GM06990 (cell line): Measurements from ENCODE around the gene PRSS2.

Source experiments
- DNase-seq: peaks from one replicate; pipeline ENCODE4 v3.0.0-alpha.2; 2011; ENCODE audit not compliant: insufficient read length; ENCODE audit errors: extremely low read depth
- H3K27me3 ChIP-seq: replicated peaks from 2 replicates; pipeline ENCODE4 v1.6.0; 2011; ENCODE audit warnings: low read length; ENCODE audit not compliant: control insufficient read depth, insufficient read depth
- H3K36me3 ChIP-seq: 2 replicates; pipeline ENCODE4 v1.5.1; 2011; ENCODE audit warnings: low read length; ENCODE audit not compliant: control insufficient read depth, insufficient read depth
- H3K4me3 ChIP-seq: replicated peaks from 2 replicates; pipeline ENCODE4 v1.5.1; 2011; ENCODE audit warnings: low read depth, mild to moderate bottlenecking, control low read depth, low read length
- TF ChIP-seq, protein P1 (sequence below): IDR thresholded peaks from 2 replicates; pipeline ENCODE4 v1.5.1; 2011; ENCODE audit warnings: low read length, control low read depth, mild to moderate bottlenecking, inconsistent platforms; ENCODE audit not compliant: insufficient read depth, poor library complexity, severe bottlenecking

The PRSS2 gene

DNA sequence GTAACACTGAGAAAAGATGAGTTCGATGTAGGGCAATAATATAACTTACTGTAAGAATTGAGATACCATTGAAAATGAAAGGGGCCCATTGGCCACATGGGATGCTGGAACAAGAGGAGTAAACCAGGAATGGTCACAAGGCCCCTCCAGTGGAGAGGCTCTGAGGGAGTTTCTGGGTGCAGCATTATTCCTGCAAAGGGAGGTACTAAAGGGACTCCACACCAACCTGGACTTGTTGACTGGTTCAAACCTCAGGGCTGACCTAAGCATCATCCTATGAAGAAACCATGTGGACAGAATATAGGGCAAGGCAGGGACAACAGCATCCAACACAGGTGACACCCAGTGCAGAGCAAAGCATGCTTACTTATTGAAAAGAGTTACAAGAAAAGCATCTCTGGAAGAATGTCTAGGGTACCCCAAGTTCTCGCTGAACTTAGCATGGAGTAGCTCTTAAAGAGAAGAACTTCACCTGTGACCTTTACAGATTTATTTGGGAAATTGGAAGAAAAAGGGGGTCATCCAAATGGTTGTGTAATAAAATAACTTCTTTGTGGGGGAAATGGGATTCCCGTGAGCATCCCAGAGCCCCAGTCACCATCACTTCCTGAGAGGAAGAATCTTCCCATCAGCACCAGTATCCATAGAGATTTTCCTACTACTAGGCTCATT lies 34.7 kb downstream of the PRSS2 start:
- Histone ChIP-seq H3K4me3 (no peak overlapping the region), H3K36me3 (peaks cover 4% of the 10 kb centered on the region), H3K27me3 (no peaks in the 10 kb centered on the region)
- TF ChIP-seq, protein P1, sequence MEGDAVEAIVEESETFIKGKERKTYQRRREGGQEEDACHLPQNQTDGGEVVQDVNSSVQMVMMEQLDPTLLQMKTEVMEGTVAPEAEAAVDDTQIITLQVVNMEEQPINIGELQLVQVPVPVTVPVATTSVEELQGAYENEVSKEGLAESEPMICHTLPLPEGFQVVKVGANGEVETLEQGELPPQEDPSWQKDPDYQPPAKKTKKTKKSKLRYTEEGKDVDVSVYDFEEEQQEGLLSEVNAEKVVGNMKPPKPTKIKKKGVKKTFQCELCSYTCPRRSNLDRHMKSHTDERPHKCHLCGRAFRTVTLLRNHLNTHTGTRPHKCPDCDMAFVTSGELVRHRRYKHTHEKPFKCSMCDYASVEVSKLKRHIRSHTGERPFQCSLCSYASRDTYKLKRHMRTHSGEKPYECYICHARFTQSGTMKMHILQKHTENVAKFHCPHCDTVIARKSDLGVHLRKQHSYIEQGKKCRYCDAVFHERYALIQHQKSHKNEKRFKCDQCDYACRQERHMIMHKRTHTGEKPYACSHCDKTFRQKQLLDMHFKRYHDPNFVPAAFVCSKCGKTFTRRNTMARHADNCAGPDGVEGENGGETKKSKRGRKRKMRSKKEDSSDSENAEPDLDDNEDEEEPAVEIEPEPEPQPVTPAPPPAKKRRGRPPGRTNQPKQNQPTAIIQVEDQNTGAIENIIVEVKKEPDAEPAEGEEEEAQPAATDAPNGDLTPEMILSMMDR, result no peak
- DNase-seq, result no peak

DNA sequence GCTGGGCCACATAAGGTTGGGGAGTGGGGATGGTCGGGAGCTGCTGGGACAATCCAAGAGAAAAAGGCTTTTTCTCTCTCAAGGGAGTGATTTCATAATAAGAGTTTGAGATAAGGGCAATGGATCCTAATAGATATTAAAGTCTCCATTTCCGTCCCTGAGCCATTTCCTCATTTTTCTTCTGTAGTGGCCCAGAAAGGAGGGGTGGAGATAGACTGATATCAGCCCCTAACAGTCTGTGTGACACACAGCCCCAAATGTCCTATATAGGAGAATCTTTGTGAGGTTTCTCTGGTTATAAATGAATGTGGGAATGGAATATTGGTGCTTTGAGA lies 35.2 kb downstream of the PRSS2 start:
- DNase-seq, result no peak
- Histone ChIP-seq H3K27me3 (no peaks in the 10 kb centered on the region), H3K4me3 (no peak overlapping the region), H3K36me3 (peaks cover 4% of the 10 kb centered on the region)
- TF ChIP-seq, protein P1, result no peak

DNA sequence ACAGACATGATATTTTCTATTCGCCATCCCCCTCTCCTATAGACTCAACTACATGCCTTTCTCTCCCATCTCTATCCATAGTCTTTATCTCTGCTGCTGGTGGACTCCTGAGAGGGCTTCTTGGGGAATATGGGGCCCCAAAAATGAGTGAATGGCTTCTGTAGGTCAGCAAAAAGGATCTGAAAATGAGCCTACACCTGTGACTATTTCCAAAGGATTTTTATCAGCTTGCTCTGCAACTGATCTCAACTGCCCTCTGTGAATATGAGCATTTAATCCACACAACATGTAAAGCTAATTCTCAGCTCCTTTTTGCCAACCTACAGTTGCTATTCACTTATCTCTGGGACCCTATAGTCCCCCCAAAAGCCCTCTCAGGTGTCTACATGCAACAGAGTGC lies 36.2 kb downstream of the PRSS2 start:
- no peak for DNase-seq
- peaks cover 1% of the 10 kb centered on the region; the same call in 1 of the 2 replicates for H3K36me3 ChIP-seq
- H3K4me3 ChIP-seq, result no peak overlapping the region
- H3K27me3 ChIP-seq, result no peaks in the 10 kb centered on the region
- TF ChIP-seq, protein P1, result no peak

DNA sequence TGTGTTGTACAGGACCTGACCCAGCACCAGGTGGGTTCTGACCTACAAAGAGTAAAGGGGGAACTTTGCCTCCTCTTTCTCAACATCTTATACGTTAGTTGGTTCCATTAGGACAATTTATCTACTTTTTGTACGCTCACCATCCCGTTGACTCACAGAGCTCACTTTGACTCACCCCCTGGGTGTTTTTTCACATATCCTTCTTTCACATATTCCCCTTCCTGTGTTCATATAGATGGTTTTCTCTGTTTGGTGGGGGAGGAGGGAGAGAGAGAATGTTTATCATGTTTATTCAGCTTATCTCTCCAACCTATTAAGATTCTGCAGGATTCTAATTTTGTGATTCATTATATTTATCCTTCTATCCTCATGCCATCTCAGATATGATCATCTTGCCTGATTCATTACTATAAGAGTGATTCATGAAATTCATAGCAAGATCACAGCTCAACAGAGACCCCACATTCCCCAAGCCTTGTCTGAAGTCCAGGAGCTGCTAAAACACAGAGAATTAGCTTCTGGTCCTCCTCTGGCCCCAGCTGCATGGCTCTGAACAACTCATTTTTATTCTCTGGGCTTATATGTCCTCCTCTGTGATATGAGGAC lies 37.2 kb downstream of the PRSS2 start:
- DNase-seq, result peak; percentile 23

DNA sequence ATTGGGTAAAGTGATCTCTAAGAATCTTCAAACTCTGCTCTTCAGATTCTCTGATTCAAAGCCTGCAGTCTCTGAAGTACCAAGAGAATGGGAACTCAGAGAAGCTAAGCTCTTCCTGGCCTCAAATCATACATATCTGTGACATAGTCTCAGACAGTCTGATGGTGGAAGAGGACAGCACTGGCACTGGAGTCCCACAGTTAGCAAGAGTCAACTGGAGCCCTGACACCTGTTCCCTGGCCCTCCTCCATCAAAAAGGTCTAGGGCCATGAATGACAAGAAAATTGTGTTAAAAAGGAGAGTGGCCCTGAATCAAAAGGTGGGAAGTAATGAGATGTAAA lies 37.7 kb downstream of the PRSS2 start:
- Histone ChIP-seq H3K36me3 (no peaks in the 10 kb centered on the region), H3K27me3 (no peaks in the 10 kb centered on the region), H3K4me3 (no peak overlapping the region)
- no peak for DNase-seq
- TF ChIP-seq, protein P1, result no peak

More for the DNA sequence above, 37.2 kb downstream of the PRSS2 start:
- Histone ChIP-seq H3K36me3 (no peaks in the 10 kb centered on the region), H3K4me3 (no peak overlapping the region), H3K27me3 (no peaks in the 10 kb centered on the region)
- TF ChIP-seq, protein P1, result no peak
